Measurements from ENCODE around the gene KISS1. TPM values are rescaled to one million over a fixed set of nuclear protein-coding genes. Genes with fewer than 3 reads are reported as not detected.

Gene KISS1
- polyA plus RNA-seq, 1 donor from 2014 or later = not detected

- H3K4me1 Mint-ChIP-seq = peaks cover 0 to 5% (median 2%) of the 10 kb centered on the region in 3 donors
- peak overlapping the region in 2 of 4 donors; percentile 48 to 57 for H3K4me3 Mint-ChIP-seq
- H3K27ac Mint-ChIP-seq = no peak overlapping the region
- H3K36me3 Mint-ChIP-seq = no peaks in the 10 kb centered on the region
- peaks cover 58% of the 10 kb centered on the region for H3K27me3 Mint-ChIP-seq
- H3K9me3 Mint-ChIP-seq = no peaks in the 10 kb centered on the region
Measured at GRCh38 chr1:204190212-204191211, 5.8 kb downstream of the KISS1 start.

- Mint-ChIP-seq H3K27ac (peak overlapping the region in 1 of 3 donors; percentile 72), H3K4me3 (no peak overlapping the region), H3K36me3 (no peaks in the 10 kb centered on the region), H3K9me3 (peaks cover 0 to 2% (median 0%) of the 10 kb centered on the region in 3 donors), H3K27me3 (peaks cover 58% of the 10 kb centered on the region), H3K4me1 (peaks cover 0 to 5% (median 2%) of the 10 kb centered on the region in 3 donors)
Measured at GRCh38 chr1:204188959-204189639, 7.2 kb downstream of the KISS1 start.

- Mint-ChIP-seq H3K27ac (peak overlapping the region in 1 of 3 donors; percentile 93), H3K36me3 (no peaks in the 10 kb centered on the region), H3K4me3 (no peak overlapping the region), H3K4me1 (peaks cover 0 to 5% (median 2%) of the 10 kb centered on the region in 3 donors), H3K27me3 (peaks cover 40% of the 10 kb centered on the region), H3K9me3 (peaks cover 0 to 2% (median 0%) of the 10 kb centered on the region in 3 donors)
Measured at GRCh38 chr1:204186597-204186996, 9.7 kb downstream of the KISS1 start.

GRCh38 chr1:204181116-204181515, 15.2 kb downstream of the KISS1 start:
- no peak overlapping the region for H3K27ac Mint-ChIP-seq
- peaks cover 0 to 2% (median 0%) of the 10 kb centered on the region in 3 donors for H3K9me3 Mint-ChIP-seq
- H3K4me1 Mint-ChIP-seq = no peaks in the 10 kb centered on the region
- H3K27me3 Mint-ChIP-seq = peaks cover 8% of the 10 kb centered on the region
- H3K4me3 Mint-ChIP-seq = no peak overlapping the region
- no peaks in the 10 kb centered on the region for H3K36me3 Mint-ChIP-seq

- H3K27me3 Mint-ChIP-seq = peaks cover 8% of the 10 kb centered on the region
- no peaks in the 10 kb centered on the region for H3K4me1 Mint-ChIP-seq
- H3K9me3 Mint-ChIP-seq = peaks cover 0 to 2% (median 0%) of the 10 kb centered on the region in 3 donors
Measured at GRCh38 chr1:204180133-204180532, 16.2 kb downstream of the KISS1 start.

GRCh38 chr1:204178487-204179281, 17.6 kb downstream of the KISS1 start:
- Mint-ChIP-seq H3K4me3 (no peak overlapping the region), H3K4me1 (no peaks in the 10 kb centered on the region), H3K27me3 (peaks cover 12% of the 10 kb centered on the region), H3K9me3 (peaks cover 0 to under 1% (median under 1%) of the 10 kb centered on the region in 3 donors), H3K36me3 (no peaks in the 10 kb centered on the region), H3K27ac (no peak overlapping the region)

More at GRCh38 chr1:204180133-204180532, 16.2 kb downstream of the KISS1 start:
- H3K27ac Mint-ChIP-seq = no peak overlapping the region
- H3K36me3 Mint-ChIP-seq = no peaks in the 10 kb centered on the region
- no peak overlapping the region for H3K4me3 Mint-ChIP-seq

GRCh38 chr1:204177133-204177532, 19.2 kb downstream of the KISS1 start:
- Mint-ChIP-seq H3K4me3 (no peak overlapping the region), H3K27ac (no peak overlapping the region), H3K4me1 (no peaks in the 10 kb centered on the region), H3K9me3 (peaks cover 0 to 6% (median 1%) of the 10 kb centered on the region in 3 donors), H3K27me3 (peaks cover 12% of the 10 kb centered on the region), H3K36me3 (no peaks in the 10 kb centered on the region)

- Mint-ChIP-seq H3K9me3 (peaks cover 3 to 15% (median 4%) of the 10 kb centered on the region in 3 donors), H3K27ac (no peak overlapping the region), H3K27me3 (peaks cover 12% of the 10 kb centered on the region), H3K4me3 (no peak overlapping the region), H3K4me1 (no peaks in the 10 kb centered on the region), H3K36me3 (no peaks in the 10 kb centered on the region)
Measured at GRCh38 chr1:204176049-204176448, 20.2 kb downstream of the KISS1 start.

- H3K27ac Mint-ChIP-seq = no peak overlapping the region
- H3K36me3 Mint-ChIP-seq = no peaks in the 10 kb centered on the region
- peaks cover 12% of the 10 kb centered on the region for H3K27me3 Mint-ChIP-seq
- H3K4me3 Mint-ChIP-seq = no peak overlapping the region
- no peaks in the 10 kb centered on the region for H3K4me1 Mint-ChIP-seq
- H3K9me3 Mint-ChIP-seq = peaks cover 7 to 20% (median 10%) of the 10 kb centered on the region in 3 donors
Measured at GRCh38 chr1:204174958-204175357, 21.3 kb downstream of the KISS1 start.

- Mint-ChIP-seq H3K9me3 (peaks cover 7 to 33% (median 10%) of the 10 kb centered on the region in 3 donors), H3K27ac (no peak overlapping the region), H3K27me3 (peaks cover 5% of the 10 kb centered on the region), H3K4me1 (no peaks in the 10 kb centered on the region), H3K36me3 (no peaks in the 10 kb centered on the region), H3K4me3 (no peak overlapping the region)
Measured at GRCh38 chr1:204172404-204173029, 23.8 kb downstream of the KISS1 start.

- Mint-ChIP-seq H3K36me3 (no peaks in the 10 kb centered on the region), H3K4me3 (no peak overlapping the region), H3K9me3 (peaks cover 7 to 33% (median 10%) of the 10 kb centered on the region in 3 donors), H3K4me1 (no peaks in the 10 kb centered on the region), H3K27me3 (peaks cover 8% of the 10 kb centered on the region), H3K27ac (no peak overlapping the region)
Measured at GRCh38 chr1:204171751-204172178, 24.5 kb downstream of the KISS1 start.

GRCh38 chr1:204170494-204171155, 25.7 kb downstream of the KISS1 start:
- no peak overlapping the region for H3K27ac Mint-ChIP-seq
- H3K4me1 Mint-ChIP-seq = no peaks in the 10 kb centered on the region
- H3K27me3 Mint-ChIP-seq = peaks cover 11% of the 10 kb centered on the region
- H3K9me3 Mint-ChIP-seq = peaks cover 7 to 33% (median 11%) of the 10 kb centered on the region in 3 donors
- no peaks in the 10 kb centered on the region for H3K36me3 Mint-ChIP-seq
- H3K4me3 Mint-ChIP-seq = no peak overlapping the region

- Mint-ChIP-seq H3K9me3 (peaks cover 7 to 33% (median 11%) of the 10 kb centered on the region in 3 donors), H3K4me3 (peak overlapping the region in 1 of 4 donors; percentile 34), H3K4me1 (no peaks in the 10 kb centered on the region)
Measured at GRCh38 chr1:204169858-204170257, 26.4 kb downstream of the KISS1 start.

More at GRCh38 chr1:204169858-204170257, 26.4 kb downstream of the KISS1 start:
- peaks cover 1% of the 10 kb centered on the region for H3K36me3 Mint-ChIP-seq
- peaks cover 15% of the 10 kb centered on the region for H3K27me3 Mint-ChIP-seq
- H3K27ac Mint-ChIP-seq = no peak overlapping the region

Data from IgD-negative memory B cell (primary cell).